ENCODE results near the gene MND1.
"Not testable (repeated sequence)": the region's sequence is repeated elsewhere in the genome, so short reads cannot be mapped to it uniquely, and the experiment has no call there.

MND1 gene

DNA sequence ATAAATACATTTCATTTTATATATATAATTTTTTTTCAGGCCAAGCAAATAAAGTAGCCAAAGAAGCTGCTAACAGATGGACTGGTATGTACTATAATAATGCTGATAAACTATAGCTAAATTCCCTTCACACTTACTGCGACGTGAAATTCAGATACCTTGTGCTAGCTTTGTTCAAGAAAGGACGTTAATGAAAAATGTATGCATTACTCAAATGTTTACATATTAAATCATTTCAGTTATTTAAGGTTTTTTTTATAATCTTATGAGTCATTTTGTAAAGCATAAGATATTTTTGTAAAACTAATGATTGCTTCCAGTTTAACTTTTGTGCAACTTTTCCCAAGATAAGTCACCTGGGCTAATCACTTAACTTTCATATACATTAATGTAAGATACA, 64.4 kb downstream of the MND1 start:
- no peak for DNase-seq

DNA sequence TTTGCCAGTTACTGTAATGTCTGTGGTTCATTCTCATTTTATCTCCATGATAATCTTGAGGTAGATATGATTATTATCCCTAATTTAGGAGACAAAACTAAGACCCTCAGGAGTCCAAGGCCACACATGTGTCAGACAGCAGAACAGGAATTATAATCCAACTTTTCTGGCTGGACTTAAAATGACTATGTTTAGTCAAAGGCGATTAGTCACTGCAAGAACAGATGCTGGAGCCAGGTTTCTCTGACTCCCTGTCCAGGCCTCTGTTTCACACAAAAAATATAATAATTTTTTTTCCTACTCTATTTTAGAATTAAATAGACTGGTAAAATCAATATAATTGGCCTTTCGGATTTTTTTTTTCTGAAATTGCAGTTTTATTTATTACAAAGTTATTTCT, 64.9 kb downstream of the MND1 start:
- DNase-seq = no peak

- no peak for DNase-seq
Observed at GRCh38 chr4:153409924-153410501, 65.5 kb downstream of the MND1 start.

- DNase-seq = no peak
Observed at GRCh38 chr4:153413842-153414241, 69.4 kb downstream of the MND1 start.

- DNase-seq = not testable (repeated sequence)
Observed at GRCh38 chr4:153416456-153416855, 72.0 kb downstream of the MND1 start.

GRCh38 chr4:153418121-153418520, 73.6 kb downstream of the MND1 start:
- DNase-seq = no peak

- DNase-seq = no peak
Observed at GRCh38 chr4:153418558-153418957, 74.1 kb downstream of the MND1 start.

- DNase-seq = no peak
Observed at GRCh38 chr4:153419029-153419428, 74.5 kb downstream of the MND1 start.

- DNase-seq = no peak
Observed at GRCh38 chr4:153419673-153420278, 75.3 kb downstream of the MND1 start.

DNA sequence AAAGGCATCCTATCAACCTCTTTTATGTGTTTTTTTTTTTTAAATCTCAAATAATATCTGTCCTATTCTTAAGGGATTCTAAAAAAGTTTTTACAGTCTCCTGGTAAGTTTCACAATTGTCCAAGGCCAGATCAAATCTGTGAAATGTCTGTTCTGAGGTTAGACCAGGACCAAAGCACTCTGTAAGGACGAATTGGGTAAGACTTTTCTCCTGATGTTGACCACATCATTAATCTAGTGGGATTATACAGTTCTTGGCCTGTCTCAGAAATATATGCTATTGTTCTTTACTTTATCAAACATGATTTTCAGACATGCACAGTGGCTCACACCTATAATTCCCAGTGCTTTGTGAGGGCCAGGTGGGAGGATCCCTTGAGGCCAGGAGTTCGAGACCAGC, 75.9 kb downstream of the MND1 start:
- DNase-seq = no peak

GRCh38 chr4:153421941-153422340, 77.5 kb downstream of the MND1 start:
- no peak for DNase-seq

GRCh38 chr4:153426207-153426885, 81.9 kb downstream of the MND1 start:
- DNase-seq = no peak

DNA sequence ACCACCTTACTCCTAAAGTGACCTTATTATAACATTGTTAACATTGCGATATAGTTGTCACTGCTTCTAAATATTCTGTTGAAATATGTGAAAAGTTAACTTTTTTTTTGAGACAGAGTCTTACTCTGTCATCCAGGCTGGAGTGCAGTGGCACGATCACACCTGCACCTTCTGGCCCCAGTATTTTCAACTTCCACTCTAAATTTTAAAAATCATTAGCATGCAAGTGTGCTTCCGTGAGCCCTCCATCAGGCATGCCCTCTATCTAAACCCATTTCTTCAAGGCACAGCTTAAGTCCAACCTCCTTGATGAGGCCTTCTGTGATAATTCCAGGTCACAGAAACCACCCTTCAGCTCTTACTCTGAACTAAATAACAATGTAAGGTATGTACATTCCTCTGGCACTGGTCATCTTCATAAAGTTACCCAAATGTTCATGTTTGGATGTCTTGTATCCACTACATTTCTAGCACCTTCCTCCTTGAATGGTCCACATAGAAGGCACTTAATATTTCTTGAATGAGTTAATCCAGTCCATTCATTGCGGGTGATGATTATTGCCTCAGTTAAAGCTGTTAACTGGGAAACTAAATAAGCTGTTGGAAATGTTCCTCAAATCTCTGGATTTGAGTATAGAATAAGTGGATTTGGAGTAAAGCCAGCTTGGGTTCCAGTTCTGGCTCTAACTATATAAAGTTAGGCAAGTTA, 83.0 kb downstream of the MND1 start:
- DNase-seq = no peak

GRCh38 chr4:153428941-153429475, 84.5 kb downstream of the MND1 start:
- DNase-seq = no peak

GRCh38 chr4:153432965-153433753, 88.7 kb downstream of the MND1 start:
- DNase-seq = peak; percentile 53

- no peak for DNase-seq
Observed at GRCh38 chr4:153433754-153434105, 89.2 kb downstream of the MND1 start.

DNA sequence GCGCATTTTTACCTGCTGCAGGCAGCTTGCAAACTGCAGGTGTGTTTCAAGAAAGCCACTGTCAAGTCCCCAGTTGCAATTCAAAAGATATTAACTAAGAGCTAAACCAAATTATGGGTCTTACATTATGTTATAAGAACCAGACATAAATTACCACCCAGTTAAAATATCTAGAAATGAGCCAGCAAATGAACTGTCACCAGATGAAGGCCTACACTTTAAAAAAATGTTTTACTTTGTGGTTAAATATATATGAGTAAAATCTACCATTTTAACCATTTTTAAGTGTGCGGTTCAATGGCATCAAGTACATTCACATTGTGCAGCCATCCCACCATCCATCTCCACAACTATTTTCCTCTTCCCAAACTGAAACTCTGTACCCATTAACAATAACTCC, 89.7 kb downstream of the MND1 start:
- DNase-seq = no peak

GRCh38 chr4:153438916-153439756, 94.6 kb downstream of the MND1 start:
- DNase-seq = peak; percentile 25

GRCh38 chr4:153439831-153440230, 95.3 kb downstream of the MND1 start:
- no peak for DNase-seq

DNA sequence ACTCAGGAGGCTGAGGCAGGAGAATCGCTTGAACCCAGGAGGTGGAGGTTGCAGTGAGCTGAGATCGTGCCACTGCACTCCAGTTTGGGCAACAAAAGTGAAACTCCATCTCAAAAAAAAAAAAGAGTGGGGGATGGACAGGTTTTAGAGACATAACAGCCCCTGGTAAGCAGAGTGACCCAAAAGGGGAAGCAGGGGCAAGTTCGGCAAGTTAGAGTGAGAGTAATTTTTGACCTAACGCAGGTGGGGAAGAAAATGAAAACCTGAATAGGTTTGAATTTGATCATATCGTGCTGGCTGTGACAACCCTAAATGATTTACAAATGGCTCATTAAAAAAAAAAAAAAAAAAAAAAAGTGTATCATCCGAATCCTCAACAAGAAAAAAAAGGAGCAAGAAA, 96.0 kb downstream of the MND1 start:
- DNase-seq = no peak

DNA sequence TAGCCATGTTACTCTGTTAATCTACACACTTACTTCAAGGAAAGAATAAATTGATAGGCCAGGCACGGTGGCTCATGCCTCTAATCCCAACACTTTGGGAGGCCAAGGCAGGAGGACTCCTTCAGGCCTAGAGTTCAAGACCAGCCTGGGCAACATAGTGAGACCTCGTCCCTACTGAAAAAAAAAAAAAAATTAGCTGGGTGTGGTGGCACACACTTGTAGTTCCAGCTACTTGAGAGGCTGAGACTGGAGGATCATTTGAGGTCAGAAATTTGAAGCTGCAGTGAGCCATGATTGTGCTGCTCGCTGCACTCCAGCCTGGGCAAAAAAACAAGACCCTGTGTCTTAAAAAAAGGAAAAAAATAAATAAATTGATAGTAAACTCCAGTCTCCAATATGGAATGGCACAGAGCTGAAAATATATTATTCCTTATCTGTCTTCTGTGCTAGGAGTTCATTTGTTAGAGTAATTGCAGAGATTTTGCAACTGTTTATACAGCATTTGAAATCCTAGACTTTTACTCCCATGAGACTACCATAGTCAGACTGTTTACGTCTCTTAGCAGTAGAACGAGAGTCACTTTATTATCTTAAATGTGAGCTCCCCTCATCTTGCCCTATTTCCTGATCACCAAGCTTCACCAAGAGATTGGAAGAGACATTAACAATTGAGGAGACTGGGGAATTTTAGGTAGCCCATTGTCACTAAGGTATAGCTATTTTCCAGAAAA, 102.9 kb downstream of the MND1 start:
- no peak for DNase-seq

All from activated naive CD4-positive, alpha-beta T cell treated with anti-CD3 and anti-CD28 coated beads, Interleukin-2, amount 50 U/mL, for 16 hours (primary cell).